HepG2 (cell line): ENCODE measurements around the gene HMGN1. TPM values are rescaled to one million over a fixed set of nuclear protein-coding genes. Genes with fewer than 3 reads are reported as not detected.

ENCODE experiments used
- ATF2 ChIP-seq: sonication (generic); formaldehyde crosslinking; IDR thresholded peaks from 2 replicates; pipeline ENCODE4 v1.4.0; 2020; ENCODE audit warnings: missing genetic modification reagents
- BCL6 ChIP-seq: IDR thresholded peaks from 2 replicates; pipeline ENCODE4 v1.6.1; 2016; ENCODE audit warnings: missing genetic modification reagents, missing compliant biosample characterization
- CHD2 ChIP-seq: IDR thresholded peaks from 2 replicates; pipeline ENCODE4 v1.6.1; 2011; ENCODE audit warnings: low read depth, low read length, improper control_type of control experiment
- CHD4 ChIP-seq: fragments of 200-600 bp; sonication (generic); IDR thresholded peaks from 2 replicates; pipeline ENCODE4 v1.7.0; 2017; ENCODE audit warnings: mild to moderate bottlenecking, low read length, borderline replicate concordance
- GMEB2 ChIP-seq: IDR thresholded peaks from 2 replicates; pipeline ENCODE4 v1.6.1; 2016; ENCODE audit warnings: missing biosample characterization, missing genetic modification reagents, low read depth
- KLF9 ChIP-seq: IDR thresholded peaks from 2 replicates; pipeline ENCODE4 v1.6.1; 2016; ENCODE audit warnings: low read depth
- RAD51 ChIP-seq: fragments of 450-650 bp; IDR thresholded peaks from 2 replicates; pipeline ENCODE4 v1.6.1; 2016; ENCODE audit warnings: borderline replicate concordance
- SOX6 ChIP-seq, 2 experiments: fragments of 450-650 bp in 1 of 2; sonication (generic) in 1 of 2; formaldehyde crosslinking in 1 of 2; IDR thresholded peaks; 2 replicates each; pipeline versions ENCODE4 v1.4.0 to v1.6.1; 2017 to 2020; ENCODE audit warnings: antibody characterized with exemption in 1 of 2, mild to moderate bottlenecking in 1 of 2, missing genetic modification reagents in 1 of 2
- TFE3 ChIP-seq: IDR thresholded peaks from 2 replicates; pipeline ENCODE4 v1.6.1; 2016
- ZBTB25 ChIP-seq: IDR thresholded peaks from 2 replicates; pipeline ENCODE4 v1.6.1; 2018; ENCODE audit warnings: missing genetic modification reagents
- ZNF101 ChIP-seq: sonication (generic); formaldehyde crosslinking; IDR thresholded peaks from 2 replicates; pipeline ENCODE4 v1.4.0; 2020; ENCODE audit warnings: mild to moderate bottlenecking, low read depth, missing genetic modification reagents, borderline replicate concordance
- ZNF136 ChIP-seq: sonication (generic); formaldehyde crosslinking; IDR thresholded peaks from 2 replicates; pipeline ENCODE4 v1.8.1; 2022; ENCODE audit warnings: low read depth, mild to moderate bottlenecking, moderate library complexity, missing genetic modification reagents
- ZNF276 ChIP-seq: sonication (generic); formaldehyde crosslinking; IDR thresholded peaks from 2 replicates; pipeline ENCODE4 v1.4.0; 2020; ENCODE audit warnings: mild to moderate bottlenecking, low read depth, missing genetic modification reagents
- ZNF430 ChIP-seq: sonication (generic); formaldehyde crosslinking; IDR thresholded peaks from 2 replicates; pipeline ENCODE4 v1.9.0; 2021; ENCODE audit warnings: mild to moderate bottlenecking, missing genetic modification reagents
- ZNF543 ChIP-seq: sonication (generic); formaldehyde crosslinking; IDR thresholded peaks from 2 replicates; pipeline ENCODE4 v1.4.0; 2020; ENCODE audit warnings: mild to moderate bottlenecking, missing genetic modification reagents
- ZNF691 ChIP-seq: sonication (generic); formaldehyde crosslinking; IDR thresholded peaks from 2 replicates; pipeline ENCODE4 v1.4.0; 2020; ENCODE audit warnings: missing genetic modification reagents, low read depth, mild to moderate bottlenecking, borderline replicate concordance
- ZNF775 ChIP-seq: sonication (generic); formaldehyde crosslinking; IDR thresholded peaks from 2 replicates; pipeline ENCODE4 v1.4.0; 2020; ENCODE audit warnings: missing genetic modification reagents, mild to moderate bottlenecking, moderate library complexity, borderline replicate concordance
- ZNF891 ChIP-seq: sonication (generic); formaldehyde crosslinking; IDR thresholded peaks from 2 replicates; pipeline ENCODE4 v1.5.0; 2020; ENCODE audit warnings: mild to moderate bottlenecking, missing genetic modification reagents
- polyA plus RNA-seq, 8 experiments: library from polyadenylated mRNA; depleted of rRNA in 3 of 8; stranded (reverse) in 7 of 8; unstranded in 1 of 8; fragments of >200 nt; fragmentation: Illumina TruSeq in 4 of 8; extraction: Trizol in 4 of 8; gene quantifications; 2 replicates each; pipeline versions ENCODE4 v1.2.1 to v1.2.3, GENCODE V29; 2011 to 2016; ENCODE audit warnings: low read depth in 4 of 8, missing spikeins in 1 of 8, mixed read lengths in 1 of 8; ENCODE audit not compliant: insufficient read depth in 1 of 8
- total RNA-seq, 5 experiments: library from RNA; depleted of rRNA; stranded (reverse); fragments of >200 nt; fragmentation: Illumina TruSeq; extraction: Trizol; gene quantifications; 2 replicates each; pipeline ENCODE4 v1.2.3, GENCODE V29; 2016; ENCODE audit warnings: low read depth in 1 of 5

Gene HMGN1
- total and polyA plus RNA-seq, 2 of the 13 experiments (the other 11 are each of a cell fraction or from before 2014, with no cell fraction given) = 104 to 286 TPM

GRCh38 chr21:39349211-39350093 is 564 bp upstream of the HMGN1 start (continued):
- no peak for TF ChIP-seq GMEB2 (CRISPR knock-in tag)
- TF ChIP-seq ZNF136 (CRISPR knock-in tag) = no peak
- peak; percentile 78 for TF ChIP-seq CHD2
- 0 out of 2 replicates have a peak, but pooled peaks have one; percentile 18 for TF ChIP-seq TFE3 (CRISPR knock-in tag)
- 0 out of 2 replicates have a peak, but pooled peaks have one; percentile 39 for TF ChIP-seq ZNF430 (CRISPR knock-in tag)
- TF ChIP-seq KLF9 (CRISPR knock-in tag) = no peak
- 0 out of 2 replicates have a peak, but pooled peaks have one; percentile 35 for TF ChIP-seq ZNF101 (CRISPR knock-in tag)
- TF ChIP-seq BCL6 (CRISPR knock-in tag) = peak; percentile 28; the same call in 1 of the 2 replicates
- peak; percentile 51 for TF ChIP-seq ZBTB25 (CRISPR knock-in tag)
- TF ChIP-seq CHD4 = no peak
- TF ChIP-seq RAD51 = no peak
- no peak for TF ChIP-seq ZNF775 (CRISPR knock-in tag)
- TF ChIP-seq ZNF543 (CRISPR knock-in tag) = peak; percentile 57; the same call in 1 of the 2 replicates
- TF ChIP-seq ZNF691 (CRISPR knock-in tag) = peak; percentile 25; the same call in 1 of the 2 replicates
- peak; percentile 86; the same call in 1 of the 2 replicates for TF ChIP-seq ZNF891 (CRISPR knock-in tag)
- TF ChIP-seq ZNF276 (CRISPR knock-in tag) = peak; percentile 73; the same call in 1 of the 2 replicates
- TF ChIP-seq ATF2 (CRISPR knock-in tag) = 0 out of 2 replicates have a peak, but pooled peaks have one; percentile 55
- no peak for TF ChIP-seq SOX6 (IDR thresholded peaks at IDR 0.05)
- TF ChIP-seq SOX6 (CRISPR knock-in tag; IDR thresholded peaks at IDR 0.05) = peak; percentile 17; the same call in 1 of the 2 replicates
